ENCODE measurements around the gene CMTM7. TPM values are rescaled to one million over a fixed set of nuclear protein-coding genes. Genes with fewer than 3 reads are reported as not detected.

Gene CMTM7
- total RNA-seq, 2 experiments from 2014 or later: 45.3 to 49.0 TPM

DNA sequence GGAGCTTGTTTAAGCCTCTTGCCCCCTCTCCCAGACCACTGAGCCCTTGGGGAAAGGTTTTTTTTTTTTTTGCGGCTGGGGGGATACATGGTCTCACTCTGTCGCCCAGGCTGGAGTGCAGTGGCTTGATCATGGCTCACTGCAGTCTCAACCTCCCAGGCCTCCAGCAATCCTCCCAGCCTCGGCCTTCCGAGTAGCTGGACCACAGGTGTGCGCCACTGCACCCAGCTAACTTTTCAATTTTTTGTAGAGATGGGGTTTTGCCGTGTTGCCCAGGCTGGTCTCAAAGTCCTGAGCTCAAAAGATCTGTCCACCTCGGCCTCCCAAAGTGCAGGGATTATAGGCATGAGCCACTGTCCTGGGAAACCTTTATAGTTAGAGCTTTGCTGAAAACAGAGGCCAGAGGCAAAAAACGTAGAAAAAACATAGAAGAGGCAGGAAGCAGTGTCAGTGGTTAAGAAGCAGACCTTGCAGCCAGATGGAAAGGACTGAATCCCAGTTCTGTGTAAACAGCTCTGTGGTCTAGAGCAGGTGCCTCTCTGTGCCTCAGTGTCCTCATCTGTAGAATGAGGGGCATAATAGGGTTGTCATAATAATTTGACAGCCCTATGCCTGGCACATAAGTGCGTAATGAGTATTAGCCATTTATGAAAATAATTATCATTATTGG is 33.1 kb downstream of the CMTM7 start:
- H3K27ac Mint-ChIP-seq: peak overlapping the region; percentile 99
- no peak for DNase-seq
- no peaks in the 10 kb centered on the region for H3K9me3 Mint-ChIP-seq
- no peaks in the 10 kb centered on the region for H3K27me3 Mint-ChIP-seq
- no peak for ATAC-seq (ENCODE audit: low read depth)
- peaks cover 2% of the 10 kb centered on the region for H3K36me3 Mint-ChIP-seq
- POLR2A ChIA-PET: interaction anchor here (0.9 to 4.8 kb wide), 13 partner anchors 9 to 43 kb away, joined by 3 to 85 read pairs (median 11); partner anchors contain the start of gene CMTM7
- peak overlapping the region; percentile 83 for H3K4me3 Mint-ChIP-seq
- peaks cover 81% of the 10 kb centered on the region for H3K4me1 Mint-ChIP-seq

GRCh38 chr3:32428092-32429068 is 36.7 kb downstream of the CMTM7 start:
- ATAC-seq (ENCODE audit: low read depth) (peak; percentile 62), DNase-seq (peak; percentile 56)
- POLR2A ChIA-PET: interaction anchor here (0.5 to 3.9 kb wide), 11 partner anchors 8 to 50 kb away, joined by 3 to 63 read pairs (median 6); partner anchors contain the start of gene CMTM7
- Mint-ChIP-seq H3K27ac (peak overlapping the region; percentile 92), H3K4me1 (peaks cover 85% of the 10 kb centered on the region), H3K9me3 (no peaks in the 10 kb centered on the region), H3K27me3 (no peaks in the 10 kb centered on the region), H3K36me3 (peaks cover 5% of the 10 kb centered on the region), H3K4me3 (peak overlapping the region; percentile 74)

DNA sequence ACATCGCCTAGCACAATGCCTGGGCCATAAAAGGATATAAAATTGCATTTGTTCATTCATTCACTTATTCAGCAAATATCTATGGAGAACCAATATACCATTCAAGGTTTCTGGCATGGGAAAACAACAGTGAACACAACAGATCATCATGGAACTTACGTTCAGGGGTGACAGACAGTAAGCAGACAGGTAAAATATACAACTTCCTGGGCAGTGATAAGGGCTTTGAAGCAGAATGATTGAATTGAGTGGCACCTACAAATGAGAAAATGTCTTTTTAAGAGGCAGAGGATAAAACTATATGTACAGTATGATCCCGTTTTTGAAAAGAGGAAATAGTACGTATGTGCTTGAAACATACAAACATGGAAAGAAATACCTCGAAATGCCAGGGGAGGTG is 39.2 kb downstream of the CMTM7 start:
- peak overlapping the region; percentile 83 for H3K4me3 Mint-ChIP-seq
- H3K9me3 Mint-ChIP-seq: no peaks in the 10 kb centered on the region
- POLR2A ChIA-PET: interaction anchor here (3.9 kb wide), 2 partner anchors 28 to 29 kb away, joined by 63 to 112 read pairs; no protein-coding TSS in a partner anchor
- peaks cover 75% of the 10 kb centered on the region for H3K4me1 Mint-ChIP-seq
- peak overlapping the region; percentile 100 for H3K27ac Mint-ChIP-seq
- ATAC-seq (ENCODE audit: low read depth): no peak
- H3K27me3 Mint-ChIP-seq: no peaks in the 10 kb centered on the region
- DNase-seq: no peak
- H3K36me3 Mint-ChIP-seq: peaks cover 5% of the 10 kb centered on the region

DNA sequence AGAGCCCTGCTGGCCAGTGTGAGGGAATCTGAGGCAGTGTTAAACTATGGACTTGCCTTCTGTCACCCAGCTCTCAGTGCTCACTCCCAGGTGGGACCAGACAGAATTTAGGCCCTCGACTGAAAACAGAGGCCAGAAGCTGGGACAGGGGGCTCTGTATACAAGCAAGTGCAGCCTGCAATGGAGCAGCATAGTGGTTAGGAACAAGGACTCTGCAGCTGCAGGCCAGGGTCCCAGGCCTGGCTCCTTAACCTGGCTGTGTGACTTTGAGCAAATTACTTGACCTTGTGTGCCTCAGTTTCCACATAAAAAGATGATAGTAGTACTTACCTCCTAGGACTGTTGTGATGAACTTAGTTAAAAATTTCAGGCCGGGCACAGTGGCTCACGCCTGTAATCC is 39.8 kb downstream of the CMTM7 start:
- H3K27me3 Mint-ChIP-seq: no peaks in the 10 kb centered on the region
- peak overlapping the region; percentile 100 for H3K27ac Mint-ChIP-seq
- ATAC-seq (ENCODE audit: low read depth) (no peak), DNase-seq (no peak)
- H3K4me3 Mint-ChIP-seq: peak overlapping the region; percentile 83
- peaks cover 79% of the 10 kb centered on the region for H3K4me1 Mint-ChIP-seq
- H3K9me3 Mint-ChIP-seq: no peaks in the 10 kb centered on the region
- H3K36me3 Mint-ChIP-seq: peaks cover 8% of the 10 kb centered on the region
- POLR2A ChIA-PET: interaction anchor here (3.9 kb wide), 1 partner anchor 28 kb away, joined by 112 read pairs; no protein-coding TSS in a partner anchor

GRCh38 chr3:32432045-32432710 is 40.5 kb downstream of the CMTM7 start:
- peak; percentile 9 for ATAC-seq (ENCODE audit: low read depth)

DNA sequence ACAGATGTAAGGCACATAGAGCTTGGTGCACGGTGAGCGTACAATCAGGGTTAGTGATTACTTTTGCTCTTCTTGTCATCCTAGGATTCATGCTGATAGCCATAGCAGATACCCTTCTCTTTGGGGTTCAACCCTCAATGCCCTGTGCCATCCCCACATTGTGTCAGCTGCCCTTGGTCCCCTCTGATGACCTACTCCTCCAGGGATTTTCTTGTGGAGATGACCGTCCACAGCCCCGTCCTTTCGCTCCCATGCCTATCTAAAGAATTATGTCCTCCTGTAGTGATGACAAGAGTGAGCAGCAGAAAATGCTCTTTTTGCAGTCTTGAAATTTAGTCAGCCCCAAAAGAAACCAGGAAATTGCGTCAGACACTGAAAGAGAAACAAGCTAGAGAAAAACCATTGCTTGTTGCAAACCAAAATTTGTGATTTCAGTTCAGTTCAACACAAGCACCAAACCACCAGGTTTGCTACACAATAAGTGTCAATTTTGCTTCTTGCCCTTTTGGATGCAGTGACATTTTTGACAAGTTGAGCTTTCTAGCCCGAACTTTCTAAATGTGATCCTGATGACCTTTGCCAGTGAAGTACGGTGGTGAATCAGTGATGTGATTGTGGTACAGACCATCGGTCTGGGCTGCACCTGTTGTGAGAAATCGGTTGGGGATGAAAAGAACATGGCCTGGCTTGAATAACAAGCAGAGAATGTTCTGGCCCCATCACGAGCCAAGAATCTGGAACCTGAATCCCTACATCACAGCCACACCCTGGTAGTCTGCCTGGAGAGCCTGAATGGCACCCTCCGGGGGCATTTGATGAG is 41.3 kb downstream of the CMTM7 start:
- Mint-ChIP-seq H3K36me3 (peaks cover 6% of the 10 kb centered on the region), H3K27ac (peak overlapping the region; percentile 100), H3K27me3 (no peaks in the 10 kb centered on the region), H3K9me3 (no peaks in the 10 kb centered on the region), H3K4me3 (peak overlapping the region; percentile 83), H3K4me1 (peaks cover 73% of the 10 kb centered on the region)
- ATAC-seq (ENCODE audit: low read depth): peak; percentile 31
- no peak for DNase-seq
- POLR2A ChIA-PET: interaction anchor here (1.0 to 3.9 kb wide), 9 partner anchors 9 to 58 kb away, joined by 4 to 112 read pairs (median 8); partner anchors contain the start of gene CMTM7

More at GRCh38 chr3:32432045-32432710, 40.5 kb downstream of the CMTM7 start:
- Mint-ChIP-seq H3K27ac (peak overlapping the region; percentile 100), H3K36me3 (peaks cover 6% of the 10 kb centered on the region), H3K4me3 (peak overlapping the region; percentile 83), H3K4me1 (peaks cover 78% of the 10 kb centered on the region), H3K9me3 (no peaks in the 10 kb centered on the region), H3K27me3 (no peaks in the 10 kb centered on the region)
- DNase-seq: no peak
- POLR2A ChIA-PET: interaction anchor here (1.0 to 3.9 kb wide), 7 partner anchors 9 to 57 kb away, joined by 5 to 112 read pairs (median 19); partner anchors contain the start of gene CMTM7

GRCh38 chr3:32434206-32434605 is 42.6 kb downstream of the CMTM7 start:
- peaks cover 72% of the 10 kb centered on the region for H3K4me1 Mint-ChIP-seq
- no peak overlapping the region for H3K27ac Mint-ChIP-seq
- H3K27me3 Mint-ChIP-seq: no peaks in the 10 kb centered on the region
- H3K36me3 Mint-ChIP-seq: peaks cover 8% of the 10 kb centered on the region
- POLR2A ChIA-PET: interaction anchor here (0.7 to 3.9 kb wide), 8 partner anchors 11 to 1006 kb away, joined by 3 to 112 read pairs (median 13); partner anchors contain the start of genes CMTM7 and UBP1
- H3K9me3 Mint-ChIP-seq: no peaks in the 10 kb centered on the region
- H3K4me3 Mint-ChIP-seq: no peak overlapping the region
- no peak for DNase-seq
- no peak for ATAC-seq (ENCODE audit: low read depth)

GRCh38 chr3:32435911-32436815 is 44.5 kb downstream of the CMTM7 start:
- DNase-seq: no peak
- POLR2A ChIA-PET: interaction anchor here (0.7 to 1.8 kb wide), 5 partner anchors 12 to 24 kb away, joined by 3 to 5 read pairs (median 3); no protein-coding TSS in a partner anchor
- peak overlapping the region; percentile 67 for H3K4me3 Mint-ChIP-seq

DNA sequence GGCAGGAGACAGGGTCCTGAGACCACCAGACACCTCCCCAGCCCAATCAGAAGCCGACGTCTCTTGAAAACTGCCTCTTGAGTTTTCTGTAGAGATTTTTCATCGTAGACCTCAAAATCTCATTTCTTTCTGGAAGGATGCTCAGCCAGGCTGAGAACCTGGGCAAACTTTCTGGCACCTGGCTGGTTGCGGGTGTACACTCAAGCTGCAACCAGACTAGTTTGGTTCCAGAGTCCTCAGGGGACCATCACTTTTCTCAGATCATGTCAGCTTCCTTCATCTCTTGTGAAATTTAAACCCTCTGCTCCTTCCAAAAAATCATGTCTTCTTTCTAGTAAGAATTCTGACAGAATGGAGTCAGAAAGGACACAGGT is 45.1 kb downstream of the CMTM7 start:
- Mint-ChIP-seq H3K36me3 (peaks cover 10% of the 10 kb centered on the region), H3K4me1 (peaks cover 61% of the 10 kb centered on the region), H3K27ac (peak overlapping the region; percentile 86), H3K4me3 (peak overlapping the region; percentile 41), H3K9me3 (no peaks in the 10 kb centered on the region), H3K27me3 (no peaks in the 10 kb centered on the region)
- no peak for ATAC-seq (ENCODE audit: low read depth)
- POLR2A ChIA-PET: interaction anchor here (1.0 to 1.8 kb wide), 3 partner anchors 20 to 24 kb away, joined by 3 to 5 read pairs (median 3); no protein-coding TSS in a partner anchor
- no peak for DNase-seq

More at GRCh38 chr3:32435911-32436815, 44.5 kb downstream of the CMTM7 start:
- H3K36me3 Mint-ChIP-seq: peaks cover 6% of the 10 kb centered on the region
- peaks cover 66% of the 10 kb centered on the region for H3K4me1 Mint-ChIP-seq
- H3K27me3 Mint-ChIP-seq: no peaks in the 10 kb centered on the region
- H3K9me3 Mint-ChIP-seq: no peaks in the 10 kb centered on the region
- ATAC-seq (ENCODE audit: low read depth): peak; percentile 27
- H3K27ac Mint-ChIP-seq: peak overlapping the region; percentile 86

DNA sequence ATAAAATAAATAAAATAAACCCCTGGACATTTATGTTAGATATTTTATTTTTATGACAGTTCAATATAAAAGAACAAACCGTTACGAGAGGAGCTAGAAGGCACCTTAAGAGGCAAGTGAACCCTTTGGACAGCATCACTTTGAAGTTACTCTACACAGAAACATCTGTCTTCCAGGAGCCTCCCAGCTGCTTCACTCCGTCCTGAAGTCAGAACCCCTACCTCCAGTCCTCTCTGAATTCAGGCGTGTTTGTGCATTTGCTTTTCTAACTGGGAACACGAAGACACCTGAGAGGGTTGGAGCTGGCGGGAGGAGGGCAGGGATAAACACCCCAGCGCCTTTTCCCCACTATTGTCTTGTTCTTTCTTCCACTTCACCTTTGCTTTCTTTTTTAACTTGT is 46.2 kb downstream of the CMTM7 start:
- DNase-seq (no peak), ATAC-seq (ENCODE audit: low read depth) (no peak)
- peaks cover 54% of the 10 kb centered on the region for H3K4me1 Mint-ChIP-seq

More for the DNA sequence above, 46.2 kb downstream of the CMTM7 start:
- H3K27me3 Mint-ChIP-seq: no peaks in the 10 kb centered on the region
- H3K36me3 Mint-ChIP-seq: peaks cover 17% of the 10 kb centered on the region
- peak overlapping the region; percentile 91 for H3K27ac Mint-ChIP-seq
- H3K4me3 Mint-ChIP-seq: peak overlapping the region; percentile 2
- no peaks in the 10 kb centered on the region for H3K9me3 Mint-ChIP-seq
- POLR2A ChIA-PET: interaction anchor here (1.2 to 3.8 kb wide), 5 partner anchors 10 to 38 kb away, joined by 4 to 14 read pairs (median 9); no protein-coding TSS in a partner anchor

Measured in activated naive CD8-positive, alpha-beta T cell treated with anti-CD3 and anti-CD28 coated beads, Interleukin-2, amount 10 ng/mL, durations not matched to agents 7 days and 5 days (primary cell).